Omental fat pad (tissue), 4 donors: ENCODE data around the gene PRPF4. TPM values are rescaled to one million over a fixed set of nuclear protein-coding genes. Genes with fewer than 3 reads are reported as not detected.
"Not testable (repeated sequence)": the region's sequence is repeated elsewhere in the genome, so short reads cannot be mapped to it uniquely, and the experiment has no call there.

ENCODE experiments used
- ATAC-seq: fragments of 150-250 bp; one replicate; pipeline ENCODE4 v1.9.1; 2016; ENCODE audit warnings: mild to moderate bottlenecking, moderate library complexity; ENCODE audit not compliant: low FRiP score
- DNase-seq: peaks from one replicate; pipeline ENCODE4 v3.0.0-alpha.2; 2019; ENCODE audit warnings: low spot score
- total RNA-seq, 4 donors: library from RNA; depleted of rRNA; stranded (reverse); fragments of >200 nt; gene quantifications; one replicate each; pipeline ENCODE4 v1.1.0, GENCODE V29; 2016
- TF ChIP-seq, protein P1 (sequence below), 3 donors: fragments of 450-650 bp; IDR thresholded peaks; one replicate each; pipeline ENCODE4 v1.5.1; 2016 to 2017; ENCODE audit warnings: antibody characterized with exemption in 3 of 3, mild to moderate bottlenecking in 3 of 3, moderate library complexity in 2 of 3

Gene PRPF4
- total RNA-seq, 4 donors from 2014 or later = 15.4 to 33.9 (median 18.7) TPM

DNA sequence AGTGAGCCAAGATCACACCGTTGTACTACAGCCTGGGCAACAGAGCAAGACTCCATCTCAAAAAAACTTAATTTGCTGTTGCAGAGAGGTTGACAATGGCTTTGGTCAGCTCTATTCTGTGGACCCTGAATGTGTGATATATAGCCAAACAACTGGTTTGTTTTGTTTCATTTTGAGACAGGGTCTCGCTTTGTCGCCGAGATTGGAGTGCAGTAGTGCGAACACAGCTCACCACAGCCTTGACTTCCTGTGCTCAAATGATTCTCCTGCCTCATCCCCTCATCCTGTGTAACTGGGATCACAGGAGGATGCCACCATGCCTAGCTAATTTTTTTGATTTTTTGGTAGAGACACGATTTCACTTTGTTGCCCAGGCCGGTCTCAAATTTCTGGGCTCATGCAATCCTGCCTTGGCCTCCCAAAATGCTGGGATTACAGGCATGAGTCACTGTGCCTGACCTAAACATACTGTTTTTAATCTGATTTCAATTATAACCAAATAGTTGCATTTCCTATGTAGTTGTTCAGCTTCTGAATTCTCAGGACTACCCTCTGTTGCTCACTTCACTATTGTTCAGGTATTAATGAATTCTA is 17.9 kb downstream of the PRPF4 start:
- TF ChIP-seq, protein P1, sequence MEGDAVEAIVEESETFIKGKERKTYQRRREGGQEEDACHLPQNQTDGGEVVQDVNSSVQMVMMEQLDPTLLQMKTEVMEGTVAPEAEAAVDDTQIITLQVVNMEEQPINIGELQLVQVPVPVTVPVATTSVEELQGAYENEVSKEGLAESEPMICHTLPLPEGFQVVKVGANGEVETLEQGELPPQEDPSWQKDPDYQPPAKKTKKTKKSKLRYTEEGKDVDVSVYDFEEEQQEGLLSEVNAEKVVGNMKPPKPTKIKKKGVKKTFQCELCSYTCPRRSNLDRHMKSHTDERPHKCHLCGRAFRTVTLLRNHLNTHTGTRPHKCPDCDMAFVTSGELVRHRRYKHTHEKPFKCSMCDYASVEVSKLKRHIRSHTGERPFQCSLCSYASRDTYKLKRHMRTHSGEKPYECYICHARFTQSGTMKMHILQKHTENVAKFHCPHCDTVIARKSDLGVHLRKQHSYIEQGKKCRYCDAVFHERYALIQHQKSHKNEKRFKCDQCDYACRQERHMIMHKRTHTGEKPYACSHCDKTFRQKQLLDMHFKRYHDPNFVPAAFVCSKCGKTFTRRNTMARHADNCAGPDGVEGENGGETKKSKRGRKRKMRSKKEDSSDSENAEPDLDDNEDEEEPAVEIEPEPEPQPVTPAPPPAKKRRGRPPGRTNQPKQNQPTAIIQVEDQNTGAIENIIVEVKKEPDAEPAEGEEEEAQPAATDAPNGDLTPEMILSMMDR (IDR thresholded peaks at IDR 0.05) = no peak
- DNase-seq (no peak), ATAC-seq (no peak)

DNA sequence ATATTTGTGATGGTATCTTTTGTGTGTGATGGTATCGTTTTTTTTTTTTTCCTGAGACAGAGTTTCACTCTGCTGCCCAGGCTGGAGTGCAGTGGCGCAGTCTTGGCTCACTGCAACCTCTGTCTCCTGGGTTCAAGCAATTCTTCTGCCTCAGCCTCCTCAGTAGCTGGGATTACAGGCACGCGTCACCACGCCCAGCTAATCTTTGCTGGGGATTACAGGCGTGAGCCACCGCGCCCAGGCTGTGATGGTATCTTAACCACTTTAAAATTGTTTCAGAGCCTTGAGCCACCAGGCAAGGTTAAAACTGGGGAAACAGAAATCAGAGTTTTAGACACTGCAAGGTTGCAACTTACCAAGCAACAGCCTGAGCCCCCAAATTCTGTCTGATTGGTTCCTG is 20.8 kb downstream of the PRPF4 start:
- not testable (repeated sequence) for ATAC-seq, DNase-seq

DNA sequence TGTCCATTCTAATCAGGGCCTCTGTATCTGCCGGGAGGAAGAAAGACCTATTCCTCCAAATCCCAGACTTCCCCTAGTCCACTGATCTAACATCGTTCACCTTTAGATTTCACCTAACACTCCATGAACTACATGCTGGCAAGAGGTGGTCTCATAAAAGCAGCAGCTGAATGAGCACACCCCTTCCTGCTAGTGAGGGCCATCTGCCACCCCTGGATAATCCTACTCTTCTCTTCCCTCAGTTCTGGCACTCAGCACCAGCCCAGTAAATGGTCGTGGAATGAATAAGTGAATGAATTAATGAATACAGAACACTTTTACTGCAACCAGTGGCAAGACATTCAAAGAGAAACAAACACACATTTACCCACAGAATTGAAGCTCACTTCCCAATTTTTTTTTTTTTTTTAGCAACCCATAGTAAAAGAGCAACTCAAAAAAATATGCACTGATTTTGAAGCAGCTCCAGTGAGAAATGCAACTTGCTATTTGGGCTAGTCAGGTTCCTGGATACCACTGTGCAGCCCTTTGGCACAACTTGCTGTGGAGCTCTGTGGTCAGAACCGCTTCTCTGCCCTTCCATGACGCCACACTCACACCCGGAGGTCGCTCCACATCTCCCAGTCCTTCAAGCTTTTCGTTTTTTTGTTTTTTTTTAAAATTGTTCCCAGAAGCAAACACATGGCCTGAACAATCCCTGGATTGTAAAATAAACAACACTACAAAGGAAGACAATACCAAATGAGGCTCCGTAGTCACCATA is 21.5 kb downstream of the PRPF4 start:
- DNase-seq = no peak
- no peak for ATAC-seq
- TF ChIP-seq, protein P1 (IDR thresholded peaks at IDR 0.05) = no peak

DNA sequence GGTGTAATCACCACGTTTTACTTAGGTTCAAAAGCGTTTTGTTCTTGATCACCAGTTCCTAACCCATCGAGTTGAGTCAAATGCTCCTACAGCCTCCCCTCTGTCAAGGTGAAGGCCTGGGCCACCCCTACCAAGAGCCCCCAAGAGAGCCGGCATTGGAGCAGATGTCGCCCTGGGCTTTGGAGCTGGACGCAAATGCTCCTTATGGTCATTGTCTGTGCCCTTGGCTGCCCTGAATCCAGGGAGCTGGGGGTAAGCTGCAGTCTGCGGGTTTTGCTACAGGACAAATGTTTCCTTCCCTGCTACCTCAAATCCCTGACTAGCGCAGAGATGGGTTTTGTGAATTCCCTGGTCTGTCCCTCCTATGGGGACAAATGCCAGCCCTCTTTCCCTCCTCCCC is 22.9 kb downstream of the PRPF4 start:
- no peak for ATAC-seq
- no peak for DNase-seq
- TF ChIP-seq, protein P1 (IDR thresholded peaks at IDR 0.05) = no peak

DNA sequence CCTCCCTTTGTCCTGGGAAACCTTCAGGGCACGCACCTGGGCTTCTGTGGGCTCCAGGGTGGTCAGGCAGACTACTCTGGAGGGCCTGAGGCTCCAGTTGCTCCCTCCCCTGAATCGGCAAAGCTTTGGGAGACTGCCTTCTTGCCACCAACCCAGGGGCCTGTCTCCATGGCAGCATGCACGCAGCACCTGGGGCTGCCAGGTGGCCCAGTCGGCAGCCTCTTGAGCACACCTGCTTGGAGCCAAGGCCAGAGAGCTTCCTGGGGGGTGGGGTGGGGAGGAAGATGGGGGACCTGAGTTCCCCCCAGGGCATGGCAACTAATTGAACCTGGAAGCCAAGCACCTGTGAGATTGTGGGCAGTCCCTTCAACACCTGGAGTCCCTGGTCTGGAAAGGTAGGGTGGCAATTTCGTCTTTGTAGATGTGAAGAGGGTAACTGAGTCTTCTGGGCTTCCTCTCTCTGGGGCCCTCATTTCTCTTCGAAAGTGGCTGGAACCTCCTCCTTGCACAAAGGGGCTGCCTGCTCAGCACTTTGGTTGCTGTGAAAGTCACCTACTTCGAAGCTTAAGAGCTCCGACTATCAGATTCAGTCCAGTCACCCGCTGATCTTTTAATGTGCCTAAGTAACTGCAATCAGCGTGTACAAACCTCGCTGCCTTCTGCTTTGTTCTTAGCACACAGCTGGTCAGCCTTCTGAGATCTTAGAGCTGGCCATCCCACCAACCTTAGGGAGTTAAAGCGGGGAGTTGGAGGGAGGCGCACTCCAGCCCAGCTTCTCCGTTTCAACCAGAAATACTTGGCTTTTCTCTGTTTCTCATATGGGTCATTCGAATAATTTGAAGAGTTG is 23.7 kb downstream of the PRPF4 start:
- TF ChIP-seq, protein P1 (IDR thresholded peaks at IDR 0.05) = no peak
- DNase-seq (no peak), ATAC-seq (no peak)

DNA sequence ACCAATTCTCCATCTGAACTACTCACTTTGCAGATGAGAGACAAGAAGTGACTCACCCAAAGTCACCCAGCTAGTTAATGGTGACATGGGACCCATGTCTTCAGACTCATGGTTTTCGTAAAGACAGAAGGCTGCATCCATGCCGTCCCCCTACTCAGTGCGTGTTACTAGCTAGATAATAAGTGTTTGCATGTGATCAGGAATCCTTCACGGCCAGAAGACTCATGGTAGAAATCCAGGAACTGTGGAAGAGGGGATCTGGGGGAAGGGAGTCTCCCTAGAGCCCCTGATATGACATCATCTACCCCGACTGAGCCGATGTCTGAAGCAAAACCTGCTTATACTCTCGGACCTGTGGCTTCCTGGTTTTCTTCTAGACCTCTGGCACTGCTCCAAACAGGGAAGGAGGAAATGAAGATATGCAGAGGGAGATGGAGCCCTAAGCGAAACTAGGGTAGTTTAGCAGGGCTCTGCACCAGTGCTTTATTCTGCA is 24.4 kb downstream of the PRPF4 start:
- TF ChIP-seq, protein P1 (IDR thresholded peaks at IDR 0.05) = no peak
- ATAC-seq (no peak), DNase-seq (no peak)

DNA sequence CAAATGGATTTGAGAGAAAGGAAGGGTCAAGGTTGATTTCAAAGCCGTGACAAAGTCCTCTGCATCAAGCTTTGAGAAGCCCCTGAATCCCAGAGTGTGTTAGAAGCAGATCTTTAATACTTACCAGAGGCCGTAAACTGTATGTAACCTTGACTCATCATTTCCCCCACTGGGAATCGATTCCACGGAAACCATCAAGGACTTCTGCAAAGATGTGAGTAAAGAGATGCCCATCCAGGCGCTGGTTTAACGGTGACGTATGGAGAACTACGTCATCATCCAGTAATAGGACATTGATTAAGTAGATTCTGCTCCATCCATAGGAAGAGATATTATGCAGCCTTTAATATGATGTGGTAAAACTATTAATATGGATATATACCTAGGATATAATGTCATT is 26.1 kb downstream of the PRPF4 start:
- TF ChIP-seq, protein P1 (IDR thresholded peaks at IDR 0.05) = no peak
- no peak for DNase-seq

More for the DNA sequence above, 26.1 kb downstream of the PRPF4 start:
- ATAC-seq = no peak
